ENCODE data around the gene SLC5A4.

The SLC5A4 gene

GRCh38 chr22:32248276-32248675 lies 6.9 kb downstream of the SLC5A4 start:
- no peak overlapping the region for H3K4me3 ChIP-seq (replicated peaks; ENCODE audit: low read depth, low read length)
- no peak for TF ChIP-seq CTCF (IDR thresholded peaks at IDR 0.05; ENCODE audit: low read length, missing control alignments)
- DNase-seq (ENCODE audit: low read depth), result no peak

GRCh38 chr22:32246166-32246565 lies 9.0 kb downstream of the SLC5A4 start:
- DNase-seq (ENCODE audit: low read depth), result no peak
- no peak overlapping the region for H3K4me3 ChIP-seq (replicated peaks; ENCODE audit: low read depth, low read length)
- no peak for TF ChIP-seq CTCF (IDR thresholded peaks at IDR 0.05; ENCODE audit: low read length, missing control alignments)

- TF ChIP-seq CTCF (IDR thresholded peaks at IDR 0.05; ENCODE audit: low read length, missing control alignments), result no peak
- no peak for DNase-seq (ENCODE audit: low read depth)
- no peak overlapping the region for H3K4me3 ChIP-seq (replicated peaks; ENCODE audit: low read depth, low read length)
Measured at GRCh38 chr22:32245042-32245441, 10.1 kb downstream of the SLC5A4 start.

DNA sequence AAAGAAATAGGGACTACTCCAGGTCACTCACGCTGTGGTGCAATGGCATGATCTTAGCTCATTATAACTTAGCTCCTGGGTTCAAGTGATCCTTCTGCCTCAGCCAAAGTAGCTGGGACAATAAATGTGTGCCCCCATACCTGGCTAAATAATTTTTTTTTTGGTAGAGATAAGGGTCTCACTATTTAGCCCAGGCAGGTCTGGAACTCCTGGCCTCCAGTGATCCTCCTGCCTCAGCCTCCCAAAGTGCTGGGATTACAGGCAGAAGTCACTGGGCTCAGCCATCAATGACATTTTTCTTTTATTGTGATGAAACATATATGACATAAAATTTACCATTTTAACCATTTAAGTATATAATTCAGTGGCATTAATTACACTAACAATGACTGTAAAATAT lies 10.6 kb downstream of the SLC5A4 start:
- no peak overlapping the region for H3K4me3 ChIP-seq (replicated peaks; ENCODE audit: low read depth, low read length)
- no peak for TF ChIP-seq CTCF (IDR thresholded peaks at IDR 0.05; ENCODE audit: low read length, missing control alignments)

DNA sequence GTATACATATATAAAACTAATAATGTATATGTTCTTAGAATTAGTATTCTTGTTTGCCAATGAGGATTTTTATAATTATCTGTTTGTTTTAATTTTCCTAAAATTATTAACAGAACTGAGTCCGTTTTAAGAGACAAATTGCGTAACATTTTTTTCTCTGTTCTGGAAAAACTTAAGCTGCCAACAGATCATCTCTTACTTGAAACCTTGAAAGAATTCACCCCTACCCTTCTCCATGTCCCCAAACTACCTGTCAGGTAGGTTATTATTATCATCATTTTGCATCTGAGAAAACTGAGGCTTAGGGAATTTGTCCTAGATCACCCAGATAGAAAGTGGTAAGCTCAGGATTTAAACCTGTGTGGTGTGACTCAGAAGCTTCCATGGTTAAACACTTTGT lies 14.7 kb downstream of the SLC5A4 start:
- no peak overlapping the region for H3K4me3 ChIP-seq (replicated peaks; ENCODE audit: low read depth, low read length)
- DNase-seq (ENCODE audit: low read depth), result no peak
- no peak for TF ChIP-seq CTCF (IDR thresholded peaks at IDR 0.05; ENCODE audit: low read length, missing control alignments)

More for the DNA sequence above, 10.6 kb downstream of the SLC5A4 start:
- no peak for DNase-seq (ENCODE audit: low read depth)

DNA sequence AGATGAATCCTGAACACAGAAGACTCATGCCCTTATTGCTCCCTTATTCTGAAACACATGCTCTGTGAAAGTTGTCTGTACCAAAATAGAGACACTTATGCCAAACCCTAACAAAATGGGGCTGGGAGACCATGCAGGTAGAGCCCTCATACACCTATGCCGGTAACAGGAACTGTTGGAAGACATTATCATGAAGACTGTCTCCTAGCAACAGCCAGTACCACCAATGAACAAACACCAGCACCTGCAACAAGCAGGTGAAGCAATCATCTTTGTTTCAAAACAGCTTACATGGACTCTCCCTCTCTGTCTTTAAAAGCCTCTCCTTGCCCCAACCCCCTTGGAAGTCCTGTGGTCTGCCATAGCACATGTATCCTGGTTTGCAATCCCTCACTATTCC lies 17.2 kb downstream of the SLC5A4 start:
- no peak overlapping the region for H3K4me3 ChIP-seq (replicated peaks; ENCODE audit: low read depth, low read length)
- DNase-seq (ENCODE audit: low read depth), result no peak

More for the DNA sequence above, 17.2 kb downstream of the SLC5A4 start:
- no peak for TF ChIP-seq CTCF (IDR thresholded peaks at IDR 0.05; ENCODE audit: low read length, missing control alignments)

Data from fibroblast of pulmonary artery (primary cell).